B cell (primary cell): ENCODE data around the gene TCF12.

Source experiments
- EZH2 ChIP-seq: IDR thresholded peaks from 2 replicates; pipeline ENCODE4 v1.6.1; 2012; ENCODE audit warnings: borderline replicate concordance, low read depth, mild to moderate bottlenecking, moderate library complexity, low read length; ENCODE audit not compliant: insufficient read depth, poor library complexity, severe bottlenecking
- TF ChIP-seq, protein P1 (sequence below): fragments of 200-600 bp; IDR thresholded peaks from one replicate; pipeline ENCODE4 v1.8.0; 2022; ENCODE audit warnings: antibody characterized with exemption, mild to moderate bottlenecking

DNA sequence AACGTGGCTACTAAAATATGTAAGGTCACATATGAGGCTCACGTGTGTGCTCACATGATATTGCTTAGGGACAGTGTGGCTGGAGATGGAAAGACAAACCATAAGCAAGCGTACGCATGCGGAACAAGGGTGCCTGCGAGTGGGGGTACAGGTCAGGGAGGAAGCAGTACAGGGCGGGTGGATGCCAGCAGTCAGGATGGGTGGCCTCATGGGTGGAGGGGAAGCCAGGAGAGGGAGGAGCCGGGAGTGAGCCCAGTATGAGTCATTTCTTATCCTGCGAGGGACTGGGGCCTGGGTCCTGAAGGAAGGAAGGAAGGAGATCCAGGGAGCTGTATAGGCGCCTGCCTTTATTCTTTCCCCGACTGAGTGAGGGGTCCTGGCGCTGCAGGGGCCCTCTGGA, 415.8 kb downstream of the TCF12 start:
- TF ChIP-seq, protein P1, sequence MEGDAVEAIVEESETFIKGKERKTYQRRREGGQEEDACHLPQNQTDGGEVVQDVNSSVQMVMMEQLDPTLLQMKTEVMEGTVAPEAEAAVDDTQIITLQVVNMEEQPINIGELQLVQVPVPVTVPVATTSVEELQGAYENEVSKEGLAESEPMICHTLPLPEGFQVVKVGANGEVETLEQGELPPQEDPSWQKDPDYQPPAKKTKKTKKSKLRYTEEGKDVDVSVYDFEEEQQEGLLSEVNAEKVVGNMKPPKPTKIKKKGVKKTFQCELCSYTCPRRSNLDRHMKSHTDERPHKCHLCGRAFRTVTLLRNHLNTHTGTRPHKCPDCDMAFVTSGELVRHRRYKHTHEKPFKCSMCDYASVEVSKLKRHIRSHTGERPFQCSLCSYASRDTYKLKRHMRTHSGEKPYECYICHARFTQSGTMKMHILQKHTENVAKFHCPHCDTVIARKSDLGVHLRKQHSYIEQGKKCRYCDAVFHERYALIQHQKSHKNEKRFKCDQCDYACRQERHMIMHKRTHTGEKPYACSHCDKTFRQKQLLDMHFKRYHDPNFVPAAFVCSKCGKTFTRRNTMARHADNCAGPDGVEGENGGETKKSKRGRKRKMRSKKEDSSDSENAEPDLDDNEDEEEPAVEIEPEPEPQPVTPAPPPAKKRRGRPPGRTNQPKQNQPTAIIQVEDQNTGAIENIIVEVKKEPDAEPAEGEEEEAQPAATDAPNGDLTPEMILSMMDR: no peak
- TF ChIP-seq EZH2: no peak
